A549 (cell line): ENCODE results near the gene WDR33.

Experiments used
- CHD2 ChIP-seq: fragments of 150-350 bp; IDR thresholded peaks from 2 replicates; pipeline ENCODE4 v1.6.1; 2014; ENCODE audit warnings: low read length; ENCODE audit not compliant: partially characterized antibody
- CTCF ChIP-seq: fragments of >200 bp; sonication (Bioruptor Twin); formaldehyde crosslinking; IDR thresholded peaks from 3 replicates; pipeline ENCODE4 v1.5.1; 2016
- E2F6 ChIP-seq: IDR thresholded peaks from 2 replicates; pipeline ENCODE4 v1.6.1; 2012; ENCODE audit warnings: low read depth, borderline replicate concordance
- EP300 ChIP-seq, 2 experiments: fragments of >200 bp; sonication (Bioruptor Twin); formaldehyde crosslinking; IDR thresholded peaks; 2 replicates in 1 of 2; 3 replicates in 1 of 2; pipeline ENCODE4 v1.6.1; 2016 to 2017
- KDM1A ChIP-seq: fragments of 200-600 bp; sonication (generic); IDR thresholded peaks from 2 replicates; pipeline ENCODE4 v1.6.1; 2016; ENCODE audit warnings: low read depth, mild to moderate bottlenecking
- MYC ChIP-seq: IDR thresholded peaks from 2 replicates; pipeline ENCODE4 v1.6.1; 2012; ENCODE audit warnings: mild to moderate bottlenecking, inconsistent platforms, low read length, improper control_type of control experiment, borderline replicate concordance
- NR3C1 ChIP-seq: fragments of >200 bp; sonication (Bioruptor Twin); formaldehyde crosslinking; IDR thresholded peaks from 3 replicates; pipeline ENCODE4 v1.6.1; 2017
- PBX3 ChIP-seq: IDR thresholded peaks from 2 replicates; pipeline ENCODE4 v1.6.1; 2012
- POLR2A ChIP-seq: IDR thresholded peaks from 2 replicates; pipeline ENCODE4 v1.6.1; 2012; ENCODE audit warnings: mild to moderate bottlenecking, low read length
- RAD21 ChIP-seq, 2 experiments: fragments of >200 bp in 1 of 2; sonication (Bioruptor Twin) in 1 of 2; formaldehyde crosslinking in 1 of 2; IDR thresholded peaks in 1 of 2; conservative IDR thresholded peaks in 1 of 2; 2 replicates in 1 of 2; 3 replicates in 1 of 2; pipeline ENCODE4 v1.6.1; 2012 to 2018; ENCODE audit warnings: inconsistent platforms in 1 of 2
- RCOR1 ChIP-seq: fragments of 150-350 bp; IDR thresholded peaks from 2 replicates; pipeline ENCODE4 v1.6.1; 2014; ENCODE audit warnings: antibody characterized with exemption, low read length, low read depth
- USF2 ChIP-seq: fragments of 450-650 bp; IDR thresholded peaks from 2 replicates; pipeline ENCODE4 v1.6.1; 2014; ENCODE audit warnings: antibody characterized with exemption
- ZNF302 ChIP-seq: fragments of 250-450 bp; sonication (Bioruptor Pico); IDR thresholded peaks from 2 replicates; pipeline ENCODE4 v1.9.0; 2021; ENCODE audit warnings: inconsistent platforms, mild to moderate bottlenecking, moderate library complexity

- TF ChIP-seq POLR2A (no peak), USF2 (no peak), MYC (no peak), NR3C1 (no peak), ZNF302 (CRISPR knock-in tag) (no peak), CTCF (no peak), PBX3 (no peak), E2F6 (no peak), EP300 (IDR thresholded peaks at IDR 0.05) (no peak), KDM1A (no peak), RAD21 (conservative IDR thresholded peaks at IDR 0.05 in 1 of 2, IDR thresholded peaks at IDR 0.05 in 1 of 2) (no peak), CHD2 (no peak), RCOR1 (no peak)
These were observed 57.6 kb downstream of the WDR33 start for GRCh38 chr2:127753374-127753773.
